Stimulated activated CD4-positive, alpha-beta T cell treated with anti-CD3 and anti-CD28 coated beads, Interleukin-2, amount 100 ng/mL, for 4 hours (primary cell): Measurements from ENCODE around the gene PWP2.
"Not testable (repeated sequence)": the region's sequence is repeated elsewhere in the genome, so short reads cannot be mapped to it uniquely, and the experiment has no call there.

ENCODE experiments used
- DNase-seq: peaks from one replicate; pipeline ENCODE4 v3.0.0-alpha.2; 2020; ENCODE audit warnings: low read depth

The PWP2 gene

GRCh38 chr21:44163167-44163653, 56.0 kb downstream of the PWP2 start:
- DNase-seq = not testable (repeated sequence)

DNA sequence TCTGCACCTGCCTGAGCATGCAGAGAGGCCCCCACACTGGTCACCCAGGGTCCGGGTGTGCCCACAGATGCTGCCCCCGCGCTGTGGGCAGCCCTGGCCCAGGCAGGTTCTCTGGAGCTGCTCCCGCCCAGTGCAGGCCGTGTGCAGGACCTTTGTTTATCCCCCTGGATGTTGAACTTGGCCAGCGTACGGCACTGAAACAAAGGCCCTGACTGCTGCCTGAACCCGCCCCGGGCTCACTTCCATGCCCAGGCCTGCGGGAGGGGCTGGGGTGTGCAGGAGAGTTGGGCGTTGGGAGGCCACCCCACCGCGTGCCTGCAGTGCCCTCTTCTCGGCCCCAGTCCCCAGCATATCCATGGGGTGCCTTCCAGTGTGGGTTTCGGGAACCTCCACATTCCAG, 58.7 kb downstream of the PWP2 start:
- DNase-seq = not testable (repeated sequence)

DNA sequence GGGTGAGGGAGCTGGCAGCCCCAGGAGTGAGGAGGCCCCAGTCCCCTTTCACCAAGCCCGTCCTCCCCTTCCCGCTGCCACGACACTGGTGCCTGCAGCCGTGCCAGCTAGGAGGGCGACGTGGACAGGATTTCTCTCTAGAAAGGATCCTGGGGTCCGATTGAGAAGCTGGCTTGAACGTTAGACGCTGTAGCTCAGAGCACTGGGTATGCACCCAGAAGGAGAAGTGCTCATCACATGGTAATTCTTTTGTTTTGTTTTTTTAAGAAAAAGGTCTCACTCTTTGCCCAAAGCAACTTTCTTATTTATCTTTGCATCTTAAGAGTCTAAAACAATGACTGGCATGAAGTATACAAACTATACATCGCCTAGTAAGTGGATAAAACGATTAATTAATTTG, 60.3 kb downstream of the PWP2 start:
- DNase-seq = not testable (repeated sequence)

DNA sequence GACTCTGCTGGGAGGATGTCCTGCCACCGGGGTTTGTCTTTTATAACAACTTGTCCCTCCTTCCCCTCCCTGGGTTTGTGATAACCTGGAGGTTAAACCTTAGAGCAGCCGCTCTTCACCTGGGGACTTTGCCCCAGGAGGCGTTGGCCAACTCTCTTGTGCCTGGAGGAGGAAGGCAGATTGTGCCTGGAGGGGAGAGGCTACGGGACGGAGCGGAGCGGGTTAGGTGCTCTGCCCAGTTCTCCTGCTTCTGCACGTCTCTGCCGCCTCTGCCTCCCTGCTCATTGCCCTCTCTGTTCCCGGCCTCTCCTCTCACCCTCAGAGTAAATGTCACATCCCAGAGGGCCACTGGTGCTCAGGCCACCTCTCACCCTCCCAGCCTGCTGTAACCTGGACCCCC, 63.1 kb downstream of the PWP2 start:
- not testable (repeated sequence) for DNase-seq

DNA sequence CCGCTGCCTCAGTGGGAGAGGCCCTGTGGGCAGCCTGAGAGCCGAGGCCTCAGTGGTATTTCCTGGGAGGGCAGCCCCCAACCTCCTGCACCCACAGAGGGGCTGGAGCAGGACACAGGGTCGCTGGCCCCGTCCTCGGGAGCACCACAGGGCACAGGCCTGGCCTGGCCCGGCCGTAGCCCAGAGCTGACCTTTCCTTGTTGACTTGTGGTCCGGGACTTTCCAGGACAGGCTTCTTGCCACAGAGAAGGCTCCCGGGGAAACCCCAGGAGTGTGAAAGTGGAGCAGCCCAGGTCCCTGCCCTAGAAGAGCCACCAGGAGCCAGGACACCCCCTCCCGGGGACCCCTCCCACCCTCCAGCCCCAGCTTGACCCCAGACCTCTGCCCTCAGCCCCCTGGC, 63.7 kb downstream of the PWP2 start:
- DNase-seq = not testable (repeated sequence)

DNA sequence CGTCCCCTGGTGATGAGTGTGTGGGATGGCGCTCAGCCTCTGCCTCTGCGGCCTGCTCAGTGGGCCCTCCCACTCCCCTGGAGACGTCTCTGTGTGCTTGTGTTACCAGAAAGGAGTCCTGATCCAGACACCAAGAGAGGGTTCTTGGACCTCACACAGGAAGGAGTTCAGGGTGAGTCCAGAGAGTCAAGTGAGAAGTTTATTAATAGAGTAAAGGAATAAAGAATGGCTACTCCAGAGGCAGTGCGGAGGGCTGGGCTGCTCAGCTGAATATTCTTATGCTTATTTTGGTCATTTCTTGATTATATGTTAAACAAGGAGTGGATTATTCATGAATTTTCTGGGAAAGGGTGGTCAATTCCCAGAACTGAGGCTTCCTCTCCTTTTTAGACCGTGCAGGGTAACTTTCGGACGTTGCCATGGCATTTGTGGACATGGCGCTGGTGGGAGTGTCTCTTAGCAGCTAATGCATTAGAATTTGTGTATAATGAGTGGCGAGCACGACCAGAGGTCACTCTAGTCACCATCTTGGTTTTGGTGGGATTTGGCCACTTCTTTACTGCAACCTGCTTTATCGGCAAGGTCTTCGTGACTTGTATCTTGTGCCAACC, 64.9 kb downstream of the PWP2 start:
- DNase-seq = not testable (repeated sequence)

DNA sequence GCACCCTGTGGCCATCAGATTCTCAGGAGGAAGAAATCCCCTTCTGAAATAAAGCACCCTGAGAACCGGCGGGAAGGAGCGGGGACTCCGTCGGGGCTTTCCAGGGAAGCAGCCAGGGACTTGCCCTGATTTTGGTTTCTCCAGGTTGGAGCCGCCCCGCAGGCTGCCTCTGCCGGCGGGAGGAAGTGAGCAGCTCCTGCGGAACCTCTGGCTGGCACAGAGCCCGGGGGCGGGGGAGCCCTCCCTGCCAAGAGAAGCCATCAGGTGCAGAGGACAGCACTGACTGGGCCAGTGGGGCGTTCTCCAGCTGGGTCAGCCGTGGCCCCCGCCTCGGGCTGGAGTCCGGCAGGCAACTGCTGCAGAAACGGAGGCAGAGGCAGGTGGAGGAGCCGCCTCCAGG, 65.5 kb downstream of the PWP2 start:
- not testable (repeated sequence) for DNase-seq

DNA sequence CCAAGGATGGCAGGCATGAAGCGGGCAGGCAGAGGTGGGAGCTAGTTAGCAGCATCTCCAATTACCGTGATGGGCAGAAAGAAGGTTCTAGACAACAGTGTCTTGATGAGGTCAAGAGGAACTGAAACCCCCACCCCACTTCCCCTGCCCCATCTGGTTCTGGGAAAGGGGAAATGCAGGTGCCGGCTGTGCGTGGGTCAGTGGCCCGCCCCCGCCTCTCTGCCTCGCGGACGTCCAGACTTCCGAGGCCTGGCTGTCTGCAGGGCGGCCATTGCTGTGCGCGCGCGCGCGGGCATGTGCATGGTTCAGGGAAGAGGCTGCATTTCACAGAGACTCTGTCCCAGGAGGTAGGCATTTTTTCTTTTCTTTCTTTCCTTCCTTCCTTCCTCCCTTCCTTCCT, 68.0 kb downstream of the PWP2 start:
- DNase-seq = not testable (repeated sequence)

GRCh38 chr21:44176127-44176526, 68.9 kb downstream of the PWP2 start:
- DNase-seq = not testable (repeated sequence)
